Measurements from ENCODE around the gene CCDC169.

GRCh38 chr13:36310417-36311108 lies 12.9 kb upstream of the CCDC169 start:
- TF ChIP-seq CTCF (conservative IDR thresholded peaks at IDR 0.05; ENCODE audit: low read depth, low read length) = no peak
- no peak for TF ChIP-seq BHLHE40 (IDR thresholded peaks at IDR 0.05; ENCODE audit: low read depth, low read length)
- TF ChIP-seq USF2 (IDR thresholded peaks at IDR 0.05; ENCODE audit: low read depth, low read length) = no peak
- TF ChIP-seq POLR2A (IDR thresholded peaks at IDR 0.05; ENCODE audit: low read depth, low read length) = no peak
- TF ChIP-seq NFE2L2 (IDR thresholded peaks at IDR 0.05; ENCODE audit: low read depth, low read length) = no peak
- TF ChIP-seq RAD21 (IDR thresholded peaks at IDR 0.05; ENCODE audit: low read length) = no peak
- no peak for TF ChIP-seq RFX5 (IDR thresholded peaks at IDR 0.05; ENCODE audit: low read depth, low read length)
- TF ChIP-seq RCOR1 (IDR thresholded peaks at IDR 0.05; ENCODE audit: insufficient replicate concordance, low read length) = no peak
- TF ChIP-seq CEBPB (IDR thresholded peaks at IDR 0.05; ENCODE audit: low read depth, low read length) = no peak

Data from IMR-90 (cell line).